Retinal pigment epithelial cell (primary cell): ENCODE results near the gene TTC33.

Experiments
- DNase-seq: peaks from one replicate; pipeline ENCODE4 v3.0.0-alpha.2; 2010; ENCODE audit warnings: low read depth
- H3K4me3 ChIP-seq: 2 replicates; pipeline ENCODE4 v1.5.1; 2011; ENCODE audit warnings: mild to moderate bottlenecking, low read length, control low read depth, moderate library complexity
- TF ChIP-seq, protein P1 (sequence below): conservative IDR thresholded peaks from 2 replicates; pipeline ENCODE4 v1.5.1; 2011; ENCODE audit warnings: low read depth, low read length, control low read depth, inconsistent platforms

The TTC33 gene

DNA sequence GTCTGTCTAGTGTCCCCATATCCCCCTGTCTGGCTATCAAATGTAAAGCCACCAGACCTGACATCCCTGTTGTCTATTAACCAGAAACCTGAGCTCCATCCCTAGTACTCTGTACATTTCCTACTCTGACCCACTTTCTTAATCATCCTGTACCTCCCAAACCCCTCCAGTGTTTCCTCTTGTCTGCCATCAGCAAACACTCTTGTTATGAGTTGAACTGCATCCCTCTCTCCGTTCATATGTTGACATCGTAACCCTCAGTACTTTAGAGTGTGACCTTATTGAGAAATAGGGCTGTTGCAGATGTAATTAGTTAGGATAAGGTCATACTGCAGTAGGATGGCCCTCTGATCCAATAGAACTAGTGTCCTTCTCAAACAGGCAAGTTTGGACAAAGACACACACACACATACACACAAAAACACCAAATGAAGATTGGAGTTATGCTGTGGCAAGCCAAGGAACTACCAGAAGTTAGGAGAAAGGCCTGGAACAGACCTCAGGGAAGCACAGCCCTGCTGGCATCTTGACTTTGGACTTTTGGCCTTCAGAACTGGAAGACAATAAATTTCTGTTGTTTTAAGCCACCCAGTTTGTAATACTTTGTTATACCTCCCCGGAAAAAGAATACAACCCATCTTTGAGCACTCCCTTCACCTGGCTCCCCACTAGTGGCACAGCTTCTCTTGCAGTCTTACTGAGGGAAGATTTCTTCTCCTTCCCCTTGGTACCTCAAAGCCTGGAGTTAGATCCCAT lies 256.1 kb downstream of the TTC33 start:
- no peak for DNase-seq
- no peak overlapping the region for H3K4me3 ChIP-seq
- TF ChIP-seq, protein P1, sequence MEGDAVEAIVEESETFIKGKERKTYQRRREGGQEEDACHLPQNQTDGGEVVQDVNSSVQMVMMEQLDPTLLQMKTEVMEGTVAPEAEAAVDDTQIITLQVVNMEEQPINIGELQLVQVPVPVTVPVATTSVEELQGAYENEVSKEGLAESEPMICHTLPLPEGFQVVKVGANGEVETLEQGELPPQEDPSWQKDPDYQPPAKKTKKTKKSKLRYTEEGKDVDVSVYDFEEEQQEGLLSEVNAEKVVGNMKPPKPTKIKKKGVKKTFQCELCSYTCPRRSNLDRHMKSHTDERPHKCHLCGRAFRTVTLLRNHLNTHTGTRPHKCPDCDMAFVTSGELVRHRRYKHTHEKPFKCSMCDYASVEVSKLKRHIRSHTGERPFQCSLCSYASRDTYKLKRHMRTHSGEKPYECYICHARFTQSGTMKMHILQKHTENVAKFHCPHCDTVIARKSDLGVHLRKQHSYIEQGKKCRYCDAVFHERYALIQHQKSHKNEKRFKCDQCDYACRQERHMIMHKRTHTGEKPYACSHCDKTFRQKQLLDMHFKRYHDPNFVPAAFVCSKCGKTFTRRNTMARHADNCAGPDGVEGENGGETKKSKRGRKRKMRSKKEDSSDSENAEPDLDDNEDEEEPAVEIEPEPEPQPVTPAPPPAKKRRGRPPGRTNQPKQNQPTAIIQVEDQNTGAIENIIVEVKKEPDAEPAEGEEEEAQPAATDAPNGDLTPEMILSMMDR: no peak

DNA sequence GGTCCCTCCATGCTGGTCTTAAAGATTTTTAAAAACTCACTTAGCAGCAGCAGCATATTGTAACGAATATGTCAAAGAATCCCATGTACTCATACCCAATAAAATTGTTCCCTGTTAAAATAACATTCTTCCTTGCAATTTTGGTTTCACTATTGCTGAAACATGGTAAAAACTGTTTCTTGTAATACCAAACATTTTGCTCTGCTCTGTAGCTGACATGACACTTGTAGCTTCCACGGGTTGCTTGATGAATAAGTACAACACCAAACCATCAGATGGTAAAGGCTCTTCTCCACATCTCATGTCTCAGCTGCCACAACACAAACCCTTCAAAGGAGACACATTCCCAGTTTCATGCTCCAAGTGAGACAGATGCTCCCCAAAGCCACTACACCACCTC lies 256.8 kb downstream of the TTC33 start:
- TF ChIP-seq, protein P1: no peak
- H3K4me3 ChIP-seq: no peak overlapping the region
- DNase-seq: no peak

DNA sequence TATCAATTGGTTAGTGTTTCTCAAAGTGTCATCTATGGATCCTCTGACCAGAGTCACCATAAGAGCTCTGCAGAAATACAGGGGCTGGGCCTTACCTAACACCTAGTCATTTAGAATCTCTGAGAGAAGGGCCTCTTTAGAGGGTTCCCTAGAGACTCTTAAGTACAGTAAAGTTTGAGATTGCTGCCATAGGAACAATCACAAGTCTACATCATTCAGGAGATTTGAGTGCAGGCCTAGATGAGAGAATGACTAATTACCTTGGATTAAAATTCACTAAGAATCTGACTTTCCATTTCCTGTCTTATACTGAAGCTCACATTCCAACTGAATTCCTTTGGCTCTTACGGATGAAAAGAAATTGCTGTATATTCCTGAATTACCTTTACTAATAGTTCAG lies 258.2 kb downstream of the TTC33 start:
- TF ChIP-seq, protein P1: no peak

DNA sequence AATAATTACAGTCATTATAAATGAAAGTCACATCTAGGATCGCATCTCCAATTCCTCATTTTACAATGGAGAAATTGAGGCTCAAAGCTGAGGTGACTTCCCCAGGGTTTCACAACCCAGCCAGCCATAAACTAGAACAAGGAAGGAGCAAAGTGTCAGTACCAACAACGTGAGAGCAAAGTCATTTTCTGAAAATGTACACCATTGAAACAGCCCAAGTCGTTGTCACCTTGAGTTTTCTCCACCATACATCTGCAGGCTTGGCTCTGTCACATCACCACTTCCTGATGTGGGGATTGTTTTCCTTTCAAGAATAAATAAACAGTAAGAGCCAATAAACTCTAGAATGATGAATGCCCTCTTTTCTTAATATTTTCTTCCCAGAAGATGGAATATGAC lies 260.5 kb downstream of the TTC33 start:
- no peak for DNase-seq
- TF ChIP-seq, protein P1: no peak
- no peak overlapping the region for H3K4me3 ChIP-seq

More for the DNA sequence above, 258.2 kb downstream of the TTC33 start:
- DNase-seq: peak; percentile 97
- H3K4me3 ChIP-seq: no peak overlapping the region

DNA sequence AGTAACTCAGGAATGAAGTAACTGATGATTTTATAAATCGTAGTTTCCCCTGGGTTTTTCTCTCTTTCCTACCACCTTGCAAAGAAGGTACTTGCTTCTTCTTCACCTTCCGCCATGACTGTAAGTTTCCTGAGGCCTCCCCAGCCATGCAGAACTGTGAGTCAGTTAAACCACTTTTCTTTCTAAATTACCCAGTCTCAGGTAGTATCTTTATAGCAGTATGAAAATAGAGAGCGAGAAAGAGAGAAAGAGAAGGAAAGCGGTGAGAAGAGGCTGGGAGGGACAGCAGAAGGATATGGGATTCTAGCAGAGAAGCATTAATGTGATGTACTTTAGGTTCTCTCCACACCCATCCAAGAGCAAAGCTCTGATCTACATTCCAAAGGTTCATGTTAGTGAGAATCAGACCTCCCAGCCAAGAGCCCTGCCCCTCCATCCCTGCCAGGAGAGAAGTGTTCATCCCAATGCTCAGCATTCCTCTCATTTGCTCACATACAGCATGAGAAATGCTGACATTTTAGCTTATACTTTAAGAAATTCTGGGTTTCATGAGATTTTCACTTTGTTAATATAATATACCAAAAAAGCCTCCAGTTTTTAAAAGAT lies 261.0 kb downstream of the TTC33 start:
- H3K4me3 ChIP-seq: no peak overlapping the region
- DNase-seq: peak; percentile 43

DNA sequence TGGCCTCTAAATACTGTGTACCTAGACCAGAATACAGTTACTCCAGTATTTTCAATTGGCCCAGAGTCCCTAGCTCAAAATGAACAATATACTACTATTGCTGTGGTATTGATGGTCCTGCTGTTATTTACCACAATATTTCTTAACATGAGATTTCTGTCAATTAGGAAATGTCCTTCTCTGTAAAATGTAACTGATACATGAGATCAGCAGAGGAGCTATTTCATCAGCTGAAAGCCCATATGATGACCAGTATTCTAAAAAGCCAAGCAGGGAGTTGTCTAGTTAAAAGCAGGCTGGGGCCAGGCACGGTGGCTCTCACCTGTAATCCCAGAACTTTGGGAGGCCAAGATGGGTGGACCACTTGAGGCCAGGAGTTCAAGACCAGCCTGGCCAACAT lies 263.7 kb downstream of the TTC33 start:
- no peak overlapping the region for H3K4me3 ChIP-seq
- DNase-seq: no peak
- TF ChIP-seq, protein P1: no peak

More for the DNA sequence above, 261.0 kb downstream of the TTC33 start:
- TF ChIP-seq, protein P1: no peak

DNA sequence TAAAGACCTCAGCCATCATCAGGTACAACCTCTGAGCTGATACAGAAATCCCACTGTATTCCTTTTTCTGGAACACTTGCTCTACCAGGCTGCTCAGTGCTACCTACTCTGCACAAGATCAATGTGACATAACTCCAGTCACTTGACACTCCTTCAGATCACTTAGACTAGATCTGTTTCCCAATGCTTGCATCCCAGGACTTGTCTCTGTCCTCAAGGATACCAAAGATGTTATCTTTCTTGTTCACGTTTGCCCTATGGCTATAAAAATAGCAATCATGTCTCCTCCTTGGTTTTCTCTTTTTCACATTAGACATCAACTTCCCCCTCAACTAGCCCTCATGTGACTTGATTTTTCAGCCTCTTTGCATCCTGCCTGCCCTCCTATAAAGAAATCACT lies 264.1 kb downstream of the TTC33 start:
- DNase-seq: no peak

More for the DNA sequence above, 264.1 kb downstream of the TTC33 start:
- H3K4me3 ChIP-seq: no peak overlapping the region
- TF ChIP-seq, protein P1: no peak
